Activated naive CD8-positive, alpha-beta T cell treated with anti-CD3 and anti-CD28 coated beads, Interleukin-2, amount 50 U/mL, for 24 hours (primary cell): Measurements from ENCODE around the gene HTR3C.

Experiments used
- ATAC-seq: fragments of 150-1000 bp; cut with Tn5 transposase; one replicate; pipeline ENCODE4 v1.10.0; 2021
- DNase-seq: peaks from one replicate; pipeline ENCODE4 v3.0.0; 2021
- H3K27ac Mint-ChIP-seq: one replicate; pipeline ENCODE4 v1.8.0; 2021; ENCODE audit warnings: mild to moderate bottlenecking, mixed read lengths
- H3K27me3 Mint-ChIP-seq: one replicate; pipeline ENCODE4 v1.8.0; 2021; ENCODE audit warnings: mixed read lengths
- H3K36me3 Mint-ChIP-seq: one replicate; pipeline ENCODE4 v1.8.0; 2021; ENCODE audit warnings: low read depth, mixed read lengths
- H3K4me1 Mint-ChIP-seq: one replicate; pipeline ENCODE4 v1.8.0; 2021; ENCODE audit warnings: mixed read lengths
- H3K4me3 Mint-ChIP-seq: one replicate; pipeline ENCODE4 v1.8.0; 2021; ENCODE audit warnings: mild to moderate bottlenecking, moderate library complexity, mixed read lengths
- H3K9me3 Mint-ChIP-seq: one replicate; pipeline ENCODE4 v1.8.0; 2021; ENCODE audit warnings: mixed read lengths

The HTR3C gene

DNA sequence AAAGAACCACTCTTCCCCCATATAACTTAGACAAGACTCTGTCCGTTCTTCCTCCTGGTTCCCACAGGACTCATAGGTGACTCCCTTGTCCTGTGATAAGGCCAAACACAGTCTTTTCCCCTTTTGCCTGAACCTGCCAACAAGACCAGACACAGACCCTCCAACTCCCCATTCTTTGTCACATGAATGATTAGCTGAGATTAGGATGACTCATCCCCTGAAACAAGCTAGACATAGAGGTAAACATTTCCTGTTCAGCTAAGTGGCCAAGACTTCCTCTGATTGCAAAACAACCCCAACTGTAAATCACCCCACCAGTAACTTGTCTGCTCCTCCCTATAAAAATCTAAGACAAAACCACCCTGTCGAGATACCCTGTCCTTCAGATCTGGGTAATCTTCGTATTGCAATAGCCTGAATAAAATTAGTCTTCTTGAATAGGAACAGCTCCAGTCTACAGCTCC is 32.6 kb downstream of the HTR3C start:
- Mint-ChIP-seq H3K4me3 (no peak overlapping the region), H3K27ac (no peak overlapping the region), H3K9me3 (peaks cover 3% of the 10 kb centered on the region), H3K36me3 (no peaks in the 10 kb centered on the region), H3K27me3 (no peaks in the 10 kb centered on the region), H3K4me1 (peaks cover 4% of the 10 kb centered on the region)
- ATAC-seq (no peak), DNase-seq (no peak)

DNA sequence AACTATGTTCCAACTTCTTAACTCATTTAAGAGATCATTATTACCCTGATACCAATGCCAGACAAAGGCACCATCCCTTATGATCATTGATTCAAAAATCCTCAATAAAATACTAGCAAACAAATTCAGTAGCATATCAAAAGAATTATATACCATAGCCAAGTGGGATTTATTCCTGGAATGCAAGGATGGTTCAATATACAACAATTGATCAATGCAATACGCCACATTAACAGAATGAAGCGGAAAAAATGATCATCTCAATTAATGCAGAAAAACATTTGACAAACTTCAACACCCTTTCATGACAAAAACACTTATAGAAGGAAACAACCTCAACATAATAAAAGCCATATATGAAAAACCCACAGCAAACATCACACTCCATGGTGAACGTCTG is 39.4 kb downstream of the HTR3C start:
- DNase-seq, result no peak
- Mint-ChIP-seq H3K36me3 (peaks cover 5% of the 10 kb centered on the region), H3K9me3 (peaks cover 23% of the 10 kb centered on the region), H3K27me3 (peaks cover 4% of the 10 kb centered on the region), H3K4me1 (no peaks in the 10 kb centered on the region), H3K4me3 (no peak overlapping the region), H3K27ac (no peak overlapping the region)
- no peak for ATAC-seq

- peaks cover 5% of the 10 kb centered on the region for H3K36me3 Mint-ChIP-seq
- H3K27me3 Mint-ChIP-seq, result peaks cover 4% of the 10 kb centered on the region
- ATAC-seq, result no peak
- no peaks in the 10 kb centered on the region for H3K4me1 Mint-ChIP-seq
- peaks cover 15% of the 10 kb centered on the region for H3K9me3 Mint-ChIP-seq
- DNase-seq, result no peak
- no peak within 1 kb of the TSS for H3K4me3 Mint-ChIP-seq
- no peak within 1 kb of the TSS for H3K27ac Mint-ChIP-seq
Observed at GRCh38 chr3:184096811-184097383, 44.0 kb downstream of the HTR3C start, which contains the start of gene HTR3E. HTR3E (plus strand) TSS chr3:184097064; CDS start chr3:184097530, 466 bp downstream.

- ATAC-seq (no peak), DNase-seq (no peak)
- Mint-ChIP-seq H3K36me3 (no peaks in the 10 kb centered on the region), H3K4me1 (no peaks in the 10 kb centered on the region), H3K27me3 (peaks cover 4% of the 10 kb centered on the region), H3K9me3 (peaks cover 9% of the 10 kb centered on the region), H3K4me3 (no peak overlapping the region), H3K27ac (no peak overlapping the region)
Observed at GRCh38 chr3:184097556-184097955, 44.7 kb downstream of the HTR3C start.

DNA sequence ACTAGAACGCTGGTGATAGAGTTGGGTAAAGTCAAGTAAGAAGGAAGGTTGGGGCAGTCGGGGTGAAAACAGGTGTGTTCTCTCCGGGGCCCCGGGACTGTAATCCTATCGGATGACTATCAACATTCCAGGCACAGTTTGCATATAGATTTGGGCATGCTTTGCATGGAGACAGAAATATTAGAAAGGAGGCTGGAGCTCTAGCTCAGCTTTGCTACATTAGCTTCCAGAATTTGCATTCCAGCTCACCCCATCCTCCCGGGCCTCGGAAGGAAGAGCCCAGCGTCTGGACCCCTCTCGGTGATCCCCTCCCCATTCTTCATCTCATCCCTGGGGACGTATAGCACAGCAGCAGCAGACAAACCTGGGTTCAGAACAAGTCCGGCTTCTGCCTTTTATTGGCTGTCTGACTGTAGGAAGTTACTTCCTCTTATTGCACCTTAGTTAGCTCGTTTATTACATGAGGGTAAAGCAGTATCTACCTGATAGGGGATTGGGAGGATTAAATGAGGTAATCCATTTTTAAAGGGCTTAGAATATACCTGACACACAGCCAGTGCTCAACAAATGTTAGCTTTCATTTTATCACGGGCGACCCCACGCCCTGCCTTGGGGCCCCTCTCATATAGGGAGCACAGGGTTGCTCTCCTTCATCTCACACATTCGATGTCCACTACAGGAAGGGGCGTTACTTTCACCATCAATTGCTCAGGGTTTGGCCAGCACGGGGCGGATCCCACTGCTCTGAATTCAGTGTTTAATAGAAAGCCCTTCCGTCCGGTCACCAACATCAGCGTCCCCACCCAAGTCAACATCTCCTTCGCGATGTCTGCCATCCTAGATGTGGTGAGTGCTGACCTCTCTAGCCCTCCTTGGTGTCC is 47.2 kb downstream of the HTR3C start:
- Mint-ChIP-seq H3K27ac (no peak overlapping the region), H3K4me1 (no peaks in the 10 kb centered on the region), H3K9me3 (no peaks in the 10 kb centered on the region), H3K36me3 (no peaks in the 10 kb centered on the region), H3K27me3 (peaks cover 4% of the 10 kb centered on the region), H3K4me3 (no peak overlapping the region)
- no peak for ATAC-seq
- DNase-seq, result no peak
